ENCODE results near the gene NRSN2. TPM values are rescaled to one million over a fixed set of nuclear protein-coding genes. Genes with fewer than 3 reads are reported as not detected.
A peak's percentile ranks its signal among the peaks of the same experiment; 100 is the strongest.

NRSN2 gene
- total RNA-seq, 1 donor from 2014 or later = 17.3 TPM

- no peaks in the 10 kb centered on the region for H3K36me3 ChIP-seq
- H3K27ac ChIP-seq = peak overlapping the region; percentile 90
- intact Hi-C loops (cut with DNase I) = no loop called here
- H3K27me3 ChIP-seq (ENCODE audit: low read depth) = no peaks in the 10 kb centered on the region
- H3K4me1 ChIP-seq = peaks cover 26% of the 10 kb centered on the region
- H3K4me3 ChIP-seq = peak overlapping the region; percentile 60
- no peak for DNase-seq
- ATAC-seq = no peak
- no peaks in the 10 kb centered on the region for H3K9me3 ChIP-seq
- TF ChIP-seq CTCF (IDR thresholded peaks at IDR 0.05) = no peak
These were observed 36.3 kb upstream of the NRSN2 start for GRCh38 chr20:310645-311044.

- DNase-seq = no peak
- intact Hi-C loops (cut with DNase I) = no loop called here
- peaks cover 26% of the 10 kb centered on the region for H3K4me1 ChIP-seq
- no peak for ATAC-seq
- no peak for TF ChIP-seq CTCF (IDR thresholded peaks at IDR 0.05)
- H3K36me3 ChIP-seq = no peaks in the 10 kb centered on the region
- no peaks in the 10 kb centered on the region for H3K27me3 ChIP-seq (ENCODE audit: low read depth)
- H3K27ac ChIP-seq = no peak overlapping the region
- no peak overlapping the region for H3K4me3 ChIP-seq
- H3K9me3 ChIP-seq = no peaks in the 10 kb centered on the region
These were observed 35.3 kb upstream of the NRSN2 start for GRCh38 chr20:311609-312008.

GRCh38 chr20:312067-312466 lies 34.8 kb upstream of the NRSN2 start:
- Histone ChIP-seq H3K9me3 (no peaks in the 10 kb centered on the region), H3K27me3 (ENCODE audit: low read depth) (no peaks in the 10 kb centered on the region), H3K4me3 (no peak overlapping the region), H3K4me1 (peaks cover 26% of the 10 kb centered on the region), H3K27ac (no peak overlapping the region), H3K36me3 (no peaks in the 10 kb centered on the region)
- no peak for DNase-seq
- TF ChIP-seq CTCF (IDR thresholded peaks at IDR 0.05) = no peak
- no peak for ATAC-seq
- intact Hi-C loops (cut with DNase I) = no loop called here

- no peak overlapping the region for H3K4me3 ChIP-seq
These were observed 34.0 kb upstream of the NRSN2 start for GRCh38 chr20:312866-313265.

GRCh38 chr20:313402-313801 lies 33.5 kb upstream of the NRSN2 start:
- ATAC-seq (no peak), DNase-seq (no peak)
- intact Hi-C loops (cut with DNase I) = no loop called here
- Histone ChIP-seq H3K9me3 (no peaks in the 10 kb centered on the region), H3K4me3 (no peak overlapping the region), H3K4me1 (peaks cover 25% of the 10 kb centered on the region), H3K36me3 (no peaks in the 10 kb centered on the region), H3K27ac (no peak overlapping the region), H3K27me3 (ENCODE audit: low read depth) (no peaks in the 10 kb centered on the region)
- no peak for TF ChIP-seq CTCF (IDR thresholded peaks at IDR 0.05)

More at GRCh38 chr20:312866-313265, 34.0 kb upstream of the NRSN2 start:
- H3K36me3 ChIP-seq = no peaks in the 10 kb centered on the region
- H3K9me3 ChIP-seq = no peaks in the 10 kb centered on the region
- no peak for TF ChIP-seq CTCF (IDR thresholded peaks at IDR 0.05)
- DNase-seq (no peak), ATAC-seq (no peak)
- H3K27ac ChIP-seq = no peak overlapping the region
- no peaks in the 10 kb centered on the region for H3K27me3 ChIP-seq (ENCODE audit: low read depth)
- peaks cover 26% of the 10 kb centered on the region for H3K4me1 ChIP-seq
- intact Hi-C loops (cut with DNase I) = no loop called here

GRCh38 chr20:313948-314347 lies 33.0 kb upstream of the NRSN2 start:
- TF ChIP-seq CTCF (IDR thresholded peaks at IDR 0.05) = no peak
- H3K27ac ChIP-seq = no peak overlapping the region
- intact Hi-C loops (cut with DNase I) = no loop called here
- no peak for DNase-seq
- no peak overlapping the region for H3K4me3 ChIP-seq
- H3K9me3 ChIP-seq = no peaks in the 10 kb centered on the region
- H3K4me1 ChIP-seq = peaks cover 20% of the 10 kb centered on the region
- no peaks in the 10 kb centered on the region for H3K36me3 ChIP-seq
- ATAC-seq = no peak
- no peaks in the 10 kb centered on the region for H3K27me3 ChIP-seq (ENCODE audit: low read depth)

All from lower lobe of right lung (tissue), 2 donors.